ENCODE results near the gene GCDH. TPM values are rescaled to one million over a fixed set of nuclear protein-coding genes. Genes with fewer than 3 reads are reported as not detected.

The GCDH gene
- total RNA-seq, result 16.5 and 22.1 TPM in 2 replicates

GRCh38 chr19:12890787-12891552 lies at the start of gene GCDH:
Gene GCDH, plus strand, starts transcription at chr19:12891160. Its CDS starts 145 bp downstream, at chr19:12891305.

GRCh38 chr19:12881172-12881808 lies 9.7 kb upstream of the GCDH start, which contains the start of gene DNASE2:
Gene DNASE2, minus strand, starts transcription at chr19:12881449. Its CDS starts 74 bp downstream, at chr19:12881375.

GRCh38 chr19:12886969-12887747 lies 3.8 kb upstream of the GCDH start, which contains the start of gene KLF1:
Gene KLF1, minus strand, starts transcription at chr19:12887201. Its CDS starts 61 bp downstream, at chr19:12887140.

GRCh38 chr19:12933287-12934072 lies 42.5 kb downstream of the GCDH start, which contains the start of gene FARSA:
Gene FARSA, minus strand, starts transcription at chr19:12933711. Its CDS starts 15 bp downstream, at chr19:12933696.

GRCh38 chr19:12937927-12938778 lies 47.2 kb downstream of the GCDH start, which contains the start of gene CALR:
Gene CALR, plus strand, starts transcription at chr19:12938609. Its CDS starts 71 bp downstream, at chr19:12938680.

GRCh38 chr19:12945479-12946091 lies 54.6 kb downstream of the GCDH start, which contains the start of gene RAD23A:
Gene RAD23A, plus strand, starts transcription at chr19:12945862. Its CDS starts 87 bp downstream, at chr19:12945949.

Other genes with a start within 250 kb of the GCDH start
- 26.6 and 33.1 TPM in 2 replicates for gene MAN2B1, start 224.4 kb upstream of the GCDH start, total RNA-seq
- gene WDR83, start 224.4 kb upstream of the GCDH start, total RNA-seq, result 9.5 and 11.8 TPM in 2 replicates
- gene DHPS, start 209.3 kb upstream of the GCDH start, total RNA-seq, result 47.1 and 64.1 TPM in 2 replicates
- gene GNG14, start 203.2 kb upstream of the GCDH start, total RNA-seq, result not detected in 2 replicates
- 5.6 and 9.3 TPM in 2 replicates for gene FBXW9, start 194.5 kb upstream of the GCDH start, total RNA-seq
- gene TNPO2, start 167.2 kb upstream of the GCDH start, total RNA-seq, result 29.8 and 31.5 TPM in 2 replicates
- gene TRIR, start 156.5 kb upstream of the GCDH start, total RNA-seq, result 149 and 154 TPM in 2 replicates
- gene GET3, start 153.7 kb upstream of the GCDH start, total RNA-seq, result 96.2 and 110 TPM in 2 replicates
- gene BEST2, start 139.4 kb upstream of the GCDH start, total RNA-seq, result not detected in 2 replicates
- 11.7 and 17.2 TPM in 2 replicates for gene HOOK2, start 115.6 kb upstream of the GCDH start, total RNA-seq
- gene JUNB, start 99.7 kb upstream of the GCDH start, total RNA-seq, result 28.0 and 50.4 TPM in 2 replicates
- 224 and 246 TPM in 2 replicates for gene PRDX2, start 89.4 kb upstream of the GCDH start, total RNA-seq
- not detected in 2 replicates for gene THSD8, start 89.1 kb upstream of the GCDH start, total RNA-seq
- gene RNASEH2A, start 84.6 kb upstream of the GCDH start, total RNA-seq, result 18.4 and 35.4 TPM in 2 replicates
- gene RTBDN, start 56.6 kb upstream of the GCDH start, total RNA-seq, result not detected in 2 replicates
- gene MAST1, start 52.6 kb upstream of the GCDH start, total RNA-seq, result 0.09 and 0.36 TPM in 2 replicates
- gene DNASE2, start 9.7 kb upstream of the GCDH start, total RNA-seq, result 11.1 and 18.9 TPM in 2 replicates
- gene KLF1, start 4.0 kb upstream of the GCDH start, total RNA-seq, result not detected in 2 replicates
- 0.09 TPM in 1 of 2 replicates, not detected in the other for gene SYCE2, start 28.1 kb downstream of the GCDH start, total RNA-seq
- gene FARSA, start 42.6 kb downstream of the GCDH start, total RNA-seq, result 54.9 and 57.3 TPM in 2 replicates
- 1,479 and 1,611 TPM in 2 replicates for gene CALR, start 47.4 kb downstream of the GCDH start, total RNA-seq
- 59.1 and 98.8 TPM in 2 replicates for gene RAD23A, start 54.7 kb downstream of the GCDH start, total RNA-seq
- gene GADD45GIP1, start 66.1 kb downstream of the GCDH start, total RNA-seq, result 31.3 and 32.6 TPM in 2 replicates
- gene DAND5, start 78.4 kb downstream of the GCDH start, total RNA-seq, result 0.09 TPM in 1 of 2 replicates, not detected in the other
- gene NFIX, start 104.3 kb downstream of the GCDH start, total RNA-seq, result 8.1 and 21.8 TPM in 2 replicates
- gene LYL1, start 211.7 kb downstream of the GCDH start, total RNA-seq, result 48.0 and 58.7 TPM in 2 replicates
- gene TRMT1, start 225.6 kb downstream of the GCDH start, total RNA-seq, result 33.3 and 38.7 TPM in 2 replicates
- 53.1 and 55.5 TPM in 2 replicates for gene NACC1, start 227.1 kb downstream of the GCDH start, total RNA-seq

Measured in endothelial cell of coronary artery (primary cell).